Calu3 (cell line): Measurements from ENCODE around the gene ARL15. TPM values are rescaled to one million over a fixed set of nuclear protein-coding genes. Genes with fewer than 3 reads are reported as not detected.

Experiments
- BruUV-seq: library from RNA; stranded (reverse); fragments of 400-500 nt; replicated peaks from 2 replicates; lab custom pipeline; 2021; lab: Mats Ljungman, UMichigan
- CTCF ChIA-PET: fragments of 300-600 bp; sonication (Branson Sonifier 250); formaldehyde crosslinking; loops from one replicate; lab custom pipeline; 2022; ENCODE audit warnings: antibody characterized with exemption; lab: Charles Lee
- DNase-seq: peaks from one replicate; pipeline ENCODE4 v3.0.0; 2022
- H3K27ac Mint-ChIP-seq: one replicate; pipeline ENCODE4 v1.8.0; 2022; ENCODE audit warnings: mixed read lengths; ENCODE audit not compliant: unreplicated experiment
- H3K27me3 Mint-ChIP-seq: one replicate; pipeline ENCODE4 v1.8.0; 2022; ENCODE audit warnings: mixed read lengths; ENCODE audit not compliant: unreplicated experiment
- H3K36me3 Mint-ChIP-seq: one replicate; pipeline ENCODE4 v1.8.0; 2022; ENCODE audit warnings: mild to moderate bottlenecking, moderate library complexity, mixed read lengths; ENCODE audit not compliant: insufficient read depth, unreplicated experiment
- H3K4me1 Mint-ChIP-seq: one replicate; pipeline ENCODE4 v1.8.0; 2022; ENCODE audit warnings: mild to moderate bottlenecking, low read depth, mixed read lengths; ENCODE audit not compliant: unreplicated experiment
- H3K4me3 Mint-ChIP-seq: one replicate; pipeline ENCODE4 v1.8.0; 2022; ENCODE audit warnings: mild to moderate bottlenecking, low read depth, moderate library complexity, mixed read lengths; ENCODE audit not compliant: unreplicated experiment
- H3K9me3 Mint-ChIP-seq: one replicate; pipeline ENCODE4 v1.8.0; 2022; ENCODE audit warnings: low read depth, mixed read lengths; ENCODE audit not compliant: unreplicated experiment
- intact Hi-C: fragments of 100-400 bp; cut with micrococcal nuclease; formaldehyde crosslinking; loops from one replicate; pipeline ENCODE4 v1.10.0; 2022; ENCODE audit not compliant: unreplicated experiment
- total RNA-seq: library from RNA; stranded (reverse); gene quantifications from 2 replicates; pipeline ENCODE4 v1.2.3, GENCODE V29; 2022
- TF ChIP-seq, protein P1 (sequence below): fragments of 200-600 bp; IDR thresholded peaks from one replicate; pipeline ENCODE4 v1.8.0; 2022; ENCODE audit warnings: antibody characterized with exemption; ENCODE audit not compliant: unreplicated experiment

Gene ARL15
- total RNA-seq, 1 experiment from 2014 or later: 15.1 TPM

DNA sequence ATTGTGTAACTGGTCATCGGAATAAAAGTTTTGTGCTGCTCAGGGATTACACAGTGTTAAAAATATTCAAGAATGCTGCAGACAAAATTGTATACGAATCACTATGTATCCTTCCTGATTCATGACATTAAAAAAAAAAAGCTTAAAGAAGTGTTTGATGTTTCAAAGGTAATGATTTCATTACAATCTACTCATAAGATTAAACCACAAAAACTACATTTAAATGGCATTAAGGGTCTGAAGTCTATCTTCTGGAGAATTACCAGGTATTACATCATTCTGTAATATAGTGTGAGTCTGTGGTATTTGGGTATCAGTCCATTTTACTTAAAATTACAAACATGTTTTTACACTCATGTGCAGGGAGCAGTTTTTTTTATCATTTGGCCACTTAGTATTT lies 425.5 kb downstream of the ARL15 start:
- intact Hi-C loops: no loop called here
- BruUV-seq: no TSS peak
- H3K4me3 Mint-ChIP-seq: no peak overlapping the region
- H3K27ac Mint-ChIP-seq: no peak overlapping the region
- H3K9me3 Mint-ChIP-seq: no peaks in the 10 kb centered on the region
- no peaks in the 10 kb centered on the region for H3K27me3 Mint-ChIP-seq
- H3K4me1 Mint-ChIP-seq: no peaks in the 10 kb centered on the region
- H3K36me3 Mint-ChIP-seq: no peaks in the 10 kb centered on the region
- no peak for DNase-seq
- CTCF ChIA-PET: no interaction called here
- TF ChIP-seq, protein P1, sequence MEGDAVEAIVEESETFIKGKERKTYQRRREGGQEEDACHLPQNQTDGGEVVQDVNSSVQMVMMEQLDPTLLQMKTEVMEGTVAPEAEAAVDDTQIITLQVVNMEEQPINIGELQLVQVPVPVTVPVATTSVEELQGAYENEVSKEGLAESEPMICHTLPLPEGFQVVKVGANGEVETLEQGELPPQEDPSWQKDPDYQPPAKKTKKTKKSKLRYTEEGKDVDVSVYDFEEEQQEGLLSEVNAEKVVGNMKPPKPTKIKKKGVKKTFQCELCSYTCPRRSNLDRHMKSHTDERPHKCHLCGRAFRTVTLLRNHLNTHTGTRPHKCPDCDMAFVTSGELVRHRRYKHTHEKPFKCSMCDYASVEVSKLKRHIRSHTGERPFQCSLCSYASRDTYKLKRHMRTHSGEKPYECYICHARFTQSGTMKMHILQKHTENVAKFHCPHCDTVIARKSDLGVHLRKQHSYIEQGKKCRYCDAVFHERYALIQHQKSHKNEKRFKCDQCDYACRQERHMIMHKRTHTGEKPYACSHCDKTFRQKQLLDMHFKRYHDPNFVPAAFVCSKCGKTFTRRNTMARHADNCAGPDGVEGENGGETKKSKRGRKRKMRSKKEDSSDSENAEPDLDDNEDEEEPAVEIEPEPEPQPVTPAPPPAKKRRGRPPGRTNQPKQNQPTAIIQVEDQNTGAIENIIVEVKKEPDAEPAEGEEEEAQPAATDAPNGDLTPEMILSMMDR: no peak

- H3K36me3 Mint-ChIP-seq: no peaks in the 10 kb centered on the region
- DNase-seq: no peak
- H3K4me1 Mint-ChIP-seq: no peaks in the 10 kb centered on the region
- CTCF ChIA-PET: interaction anchor here (0.6 kb wide), 1 partner anchor 1159 kb away, joined by 5 read pairs; no protein-coding TSS in a partner anchor
- BruUV-seq: no TSS peak
- no peaks in the 10 kb centered on the region for H3K9me3 Mint-ChIP-seq
- no peaks in the 10 kb centered on the region for H3K27me3 Mint-ChIP-seq
- no peak overlapping the region for H3K27ac Mint-ChIP-seq
- H3K4me3 Mint-ChIP-seq: no peak overlapping the region
- intact Hi-C loops: no loop called here
- TF ChIP-seq, protein P1: no peak
These were observed 426.0 kb downstream of the ARL15 start for GRCh38 chr5:53884417-53884816.

GRCh38 chr5:53882676-53883031 lies 427.7 kb downstream of the ARL15 start:
- H3K27ac Mint-ChIP-seq: no peak overlapping the region
- CTCF ChIA-PET: no interaction called here

GRCh38 chr5:53882006-53882675 lies 428.2 kb downstream of the ARL15 start:
- no peak overlapping the region for H3K27ac Mint-ChIP-seq
- H3K27me3 Mint-ChIP-seq: no peaks in the 10 kb centered on the region

More at GRCh38 chr5:53882676-53883031, 427.7 kb downstream of the ARL15 start:
- Mint-ChIP-seq H3K4me1 (no peaks in the 10 kb centered on the region), H3K27me3 (no peaks in the 10 kb centered on the region), H3K36me3 (no peaks in the 10 kb centered on the region), H3K9me3 (no peaks in the 10 kb centered on the region), H3K4me3 (no peak overlapping the region)
- no peak for DNase-seq
- BruUV-seq: no TSS peak
- TF ChIP-seq, protein P1: no peak
- intact Hi-C loops: no loop called here

More at GRCh38 chr5:53882006-53882675, 428.2 kb downstream of the ARL15 start:
- DNase-seq: no peak
- H3K9me3 Mint-ChIP-seq: no peaks in the 10 kb centered on the region
- no peaks in the 10 kb centered on the region for H3K4me1 Mint-ChIP-seq
- BruUV-seq: no TSS peak
- TF ChIP-seq, protein P1: no peak
- intact Hi-C loops: no loop called here
- H3K36me3 Mint-ChIP-seq: no peaks in the 10 kb centered on the region
- H3K4me3 Mint-ChIP-seq: no peak overlapping the region
- CTCF ChIA-PET: no interaction called here
